ENCODE measurements around the gene EYA2. TPM values are rescaled to one million over a fixed set of nuclear protein-coding genes. Genes with fewer than 3 reads are reported as not detected.
A peak's percentile ranks its signal among the peaks of the same experiment; 100 is the strongest.

EYA2 gene
- polyA plus RNA-seq, 1 experiment: 4.0 TPM

- POLR2A ChIA-PET: interaction anchor here (1.1 kb wide), 1 partner anchor 14 kb away, joined by 17 read pairs; no protein-coding TSS in a partner anchor
- H3K27ac ChIP-seq (ENCODE audit: low read depth, low read length): no peak overlapping the region
- CTCF ChIA-PET: interaction anchor here (1.2 to 4.3 kb wide), 5 partner anchors 8 to 157 kb away, joined by 4 to 24 read pairs (median 5); no protein-coding TSS in a partner anchor
- no peak for TF ChIP-seq CTCF (IDR thresholded peaks at IDR 0.05; ENCODE audit: low read depth, low read length)
- no peak overlapping the region for H3K4me3 ChIP-seq (ENCODE audit: low read depth, low read length)
- DNase-seq (ENCODE audit: low read depth, low spot score): no peak
- H3K9me3 ChIP-seq (ENCODE audit: control insufficient read depth, insufficient read depth, low read length): no peaks in the 10 kb centered on the region
- H3K27me3 ChIP-seq (ENCODE audit: control insufficient read depth, insufficient read depth, low read length): no peaks in the 10 kb centered on the region
Observed at GRCh38 chr20:47227576-47227975, 332.9 kb downstream of the EYA2 start.

- ChIA-PET CTCF (interaction anchor here (1.1 to 4.3 kb wide), 4 partner anchors 9 to 156 kb away, joined by 3 to 24 read pairs (median 6); no protein-coding TSS in a partner anchor), POLR2A (interaction anchor here (0.7 kb wide), 1 partner anchor 15 kb away, joined by 3 read pairs; no protein-coding TSS in a partner anchor)
- no peak for TF ChIP-seq CTCF (IDR thresholded peaks at IDR 0.05; ENCODE audit: low read depth, low read length)
- Histone ChIP-seq H3K9me3 (ENCODE audit: control insufficient read depth, insufficient read depth, low read length) (no peaks in the 10 kb centered on the region), H3K4me3 (ENCODE audit: low read depth, low read length) (no peak overlapping the region), H3K27me3 (ENCODE audit: control insufficient read depth, insufficient read depth, low read length) (no peaks in the 10 kb centered on the region), H3K27ac (ENCODE audit: low read depth, low read length) (no peak overlapping the region)
- DNase-seq (ENCODE audit: low read depth, low spot score): no peak
Observed at GRCh38 chr20:47228654-47229053, 334.0 kb downstream of the EYA2 start.

- H3K27ac ChIP-seq (ENCODE audit: low read depth, low read length): peak overlapping the region; percentile 91
- no peak for TF ChIP-seq CTCF (IDR thresholded peaks at IDR 0.05; ENCODE audit: low read depth, low read length)
- no peaks in the 10 kb centered on the region for H3K27me3 ChIP-seq (ENCODE audit: control insufficient read depth, insufficient read depth, low read length)
- no peak overlapping the region for H3K4me3 ChIP-seq (ENCODE audit: low read depth, low read length)
- no peak for DNase-seq (ENCODE audit: low read depth, low spot score)
- POLR2A ChIA-PET: no interaction called here
- H3K9me3 ChIP-seq (ENCODE audit: control insufficient read depth, insufficient read depth, low read length): no peaks in the 10 kb centered on the region
- CTCF ChIA-PET: interaction anchor here (2.9 kb wide), 1 partner anchor 153 kb away, joined by 17 read pairs; no protein-coding TSS in a partner anchor
Observed at GRCh38 chr20:47230811-47231256, 336.2 kb downstream of the EYA2 start.

GRCh38 chr20:47231382-47232039 lies 336.9 kb downstream of the EYA2 start:
- peak; percentile 79 for DNase-seq (ENCODE audit: low read depth, low spot score)
- POLR2A ChIA-PET: interaction anchor here (0.6 kb wide), 1 partner anchor 859 kb away, joined by 3 read pairs; no protein-coding TSS in a partner anchor
- no peaks in the 10 kb centered on the region for H3K9me3 ChIP-seq (ENCODE audit: control insufficient read depth, insufficient read depth, low read length)
- H3K4me3 ChIP-seq (ENCODE audit: low read depth, low read length): no peak overlapping the region
- peak; percentile 56 for TF ChIP-seq CTCF (IDR thresholded peaks at IDR 0.05; ENCODE audit: low read depth, low read length)
- H3K27me3 ChIP-seq (ENCODE audit: control insufficient read depth, insufficient read depth, low read length): no peaks in the 10 kb centered on the region
- CTCF ChIA-PET: interaction anchor here (2.9 kb wide), 1 partner anchor 152 kb away, joined by 17 read pairs; no protein-coding TSS in a partner anchor
- H3K27ac ChIP-seq (ENCODE audit: low read depth, low read length): peak overlapping the region; percentile 95

- peak overlapping the region; percentile 95 for H3K27ac ChIP-seq (ENCODE audit: low read depth, low read length)
- ChIA-PET POLR2A (interaction anchor here (0.6 kb wide), 2 partner anchors 14 to 256 kb away, joined by 4 to 6 read pairs; no protein-coding TSS in a partner anchor), CTCF (interaction anchor here (1.0 to 2.9 kb wide), 2 partner anchors 40 to 151 kb away, joined by 7 to 17 read pairs; no protein-coding TSS in a partner anchor)
- no peak for DNase-seq (ENCODE audit: low read depth, low spot score)
- H3K27me3 ChIP-seq (ENCODE audit: control insufficient read depth, insufficient read depth, low read length): no peaks in the 10 kb centered on the region
- H3K4me3 ChIP-seq (ENCODE audit: low read depth, low read length): no peak overlapping the region
- no peak for TF ChIP-seq CTCF (IDR thresholded peaks at IDR 0.05; ENCODE audit: low read depth, low read length)
- H3K9me3 ChIP-seq (ENCODE audit: control insufficient read depth, insufficient read depth, low read length): no peaks in the 10 kb centered on the region
Observed at GRCh38 chr20:47232518-47232917, 337.9 kb downstream of the EYA2 start.
